ENCODE measurements around the gene DNASE2B.

The DNASE2B gene

GRCh38 chr1:84374991-84375696 lies 23.1 kb upstream of the DNASE2B start:
- no peak for DNase-seq (ENCODE audit: low spot score)

- DNase-seq (ENCODE audit: low spot score) = no peak
Measured at GRCh38 chr1:84376000-84376910, 22.0 kb upstream of the DNASE2B start.

GRCh38 chr1:84377480-84378095 lies 20.7 kb upstream of the DNASE2B start:
- DNase-seq (ENCODE audit: low spot score) = no peak

GRCh38 chr1:84379138-84379916 lies 19.0 kb upstream of the DNASE2B start:
- no peak for DNase-seq (ENCODE audit: low spot score)

GRCh38 chr1:84379917-84380180 lies 18.4 kb upstream of the DNASE2B start:
- DNase-seq (ENCODE audit: low spot score) = no peak

GRCh38 chr1:84382127-84382526 lies 16.2 kb upstream of the DNASE2B start:
- no peak for DNase-seq (ENCODE audit: low spot score)

- DNase-seq (ENCODE audit: low spot score) = no peak
Measured at GRCh38 chr1:84385347-84385746, 12.9 kb upstream of the DNASE2B start.

- DNase-seq (ENCODE audit: low spot score) = no peak
Measured at GRCh38 chr1:84386716-84387479, 11.4 kb upstream of the DNASE2B start.

GRCh38 chr1:84387480-84388163 lies 10.7 kb upstream of the DNASE2B start:
- no peak for DNase-seq (ENCODE audit: low spot score)

- DNase-seq (ENCODE audit: low spot score) = no peak
Measured at GRCh38 chr1:84390226-84390625, 8.1 kb upstream of the DNASE2B start.

GRCh38 chr1:84401156-84401555 lies 2.9 kb downstream of the DNASE2B start:
- DNase-seq (ENCODE audit: low spot score) = no peak

GRCh38 chr1:84402060-84402459 lies 3.8 kb downstream of the DNASE2B start:
- peak; percentile 70 for DNase-seq (ENCODE audit: low spot score)

- DNase-seq (ENCODE audit: low spot score) = no peak
Measured at GRCh38 chr1:84402501-84402900, 4.2 kb downstream of the DNASE2B start.

GRCh38 chr1:84403347-84403746 lies 5.1 kb downstream of the DNASE2B start:
- no peak for DNase-seq (ENCODE audit: low spot score)

GRCh38 chr1:84406346-84406861 lies 8.1 kb downstream of the DNASE2B start:
- DNase-seq (ENCODE audit: low spot score) = peak; percentile 46

GRCh38 chr1:84407524-84407923 lies 9.2 kb downstream of the DNASE2B start:
- no peak for DNase-seq (ENCODE audit: low spot score)

- DNase-seq (ENCODE audit: low spot score) = no peak
Measured at GRCh38 chr1:84407958-84408422, 9.7 kb downstream of the DNASE2B start.

- DNase-seq (ENCODE audit: low spot score) = no peak
Measured at GRCh38 chr1:84409888-84410287, 11.6 kb downstream of the DNASE2B start.

GRCh38 chr1:84410328-84411095 lies 12.2 kb downstream of the DNASE2B start:
- DNase-seq (ENCODE audit: low spot score) = no peak
